ENCODE measurements around the gene SACS.

The SACS gene

GRCh38 chr13:23433171-23434153 lies at the start of gene SACS:
Gene SACS (minus strand): TSS chr13:23433702. CDS start chr13:23411239, 22,463 bp downstream.
- DNase-seq, result no peak

GRCh38 chr13:23480324-23480723 lies 46.8 kb upstream of the SACS start:
- no peak for DNase-seq

- DNase-seq, result no peak
Measured at GRCh38 chr13:23477101-23477500, 43.6 kb upstream of the SACS start.

GRCh38 chr13:23473221-23473620 lies 39.7 kb upstream of the SACS start:
- DNase-seq, result no peak

GRCh38 chr13:23472189-23472588 lies 38.7 kb upstream of the SACS start:
- DNase-seq, result no peak

- DNase-seq, result no peak
Measured at GRCh38 chr13:23470790-23471614, 37.5 kb upstream of the SACS start.

GRCh38 chr13:23469951-23470421 lies 36.5 kb upstream of the SACS start:
- DNase-seq, result no peak

- DNase-seq, result peak; percentile 4
Measured at GRCh38 chr13:23468811-23469210, 35.3 kb upstream of the SACS start.

- no peak for DNase-seq
Measured at GRCh38 chr13:23467932-23468278, 34.4 kb upstream of the SACS start.

- no peak for DNase-seq
Measured at GRCh38 chr13:23467048-23467931, 33.8 kb upstream of the SACS start.

GRCh38 chr13:23466144-23467002 lies 32.9 kb upstream of the SACS start:
- DNase-seq, result peak; percentile 14

- DNase-seq, result no peak
Measured at GRCh38 chr13:23463661-23464060, 30.2 kb upstream of the SACS start.

GRCh38 chr13:23462815-23463559 lies 29.5 kb upstream of the SACS start:
- DNase-seq, result no peak

GRCh38 chr13:23461544-23461943 lies 28.0 kb upstream of the SACS start:
- DNase-seq, result no peak

GRCh38 chr13:23460921-23461320 lies 27.4 kb upstream of the SACS start:
- DNase-seq, result no peak

- DNase-seq, result no peak
Measured at GRCh38 chr13:23460309-23460708, 26.8 kb upstream of the SACS start.

GRCh38 chr13:23458989-23459388 lies 25.5 kb upstream of the SACS start:
- DNase-seq, result no peak

GRCh38 chr13:23456437-23457210 lies 23.1 kb upstream of the SACS start:
- no peak for DNase-seq

- no peak for DNase-seq
Measured at GRCh38 chr13:23455401-23456185, 22.1 kb upstream of the SACS start.
